ENCODE results near the gene OR5C1.
"Not testable (repeated sequence)": the region's sequence is repeated elsewhere in the genome, so short reads cannot be mapped to it uniquely, and the experiment has no call there.

Gene OR5C1

DNA sequence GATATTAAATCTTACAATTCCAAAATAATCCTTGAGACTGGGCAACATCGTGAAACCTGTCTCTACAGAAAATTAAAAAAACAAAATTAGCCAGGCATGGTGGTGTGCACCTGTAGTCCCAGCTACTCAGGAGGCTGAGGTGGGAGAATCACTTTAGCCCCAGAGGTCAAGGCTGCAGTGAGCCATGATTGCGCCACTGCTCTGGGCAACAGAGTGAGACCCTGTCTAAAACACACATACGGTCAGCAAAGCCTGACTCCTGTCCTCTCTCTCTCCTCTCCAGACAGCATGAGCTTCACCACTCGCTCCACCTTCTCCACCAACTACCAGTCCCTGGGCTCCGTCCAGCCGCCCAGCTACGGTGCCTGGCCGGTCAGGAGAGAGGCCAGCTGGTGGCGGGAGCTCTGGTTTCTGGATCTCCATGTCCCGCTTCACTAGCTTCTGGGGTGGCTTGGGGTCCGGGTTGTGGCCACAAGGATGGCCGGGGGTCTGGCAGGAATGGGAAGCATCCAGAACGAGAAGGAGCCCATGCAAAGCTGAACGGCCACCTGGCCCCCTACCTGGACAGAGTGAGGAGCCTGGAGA, 48.6 kb downstream of the OR5C1 start:
- no peak overlapping the region for H3K4me3 ChIP-seq (ENCODE audit: low read length)
- TF ChIP-seq, protein P1, sequence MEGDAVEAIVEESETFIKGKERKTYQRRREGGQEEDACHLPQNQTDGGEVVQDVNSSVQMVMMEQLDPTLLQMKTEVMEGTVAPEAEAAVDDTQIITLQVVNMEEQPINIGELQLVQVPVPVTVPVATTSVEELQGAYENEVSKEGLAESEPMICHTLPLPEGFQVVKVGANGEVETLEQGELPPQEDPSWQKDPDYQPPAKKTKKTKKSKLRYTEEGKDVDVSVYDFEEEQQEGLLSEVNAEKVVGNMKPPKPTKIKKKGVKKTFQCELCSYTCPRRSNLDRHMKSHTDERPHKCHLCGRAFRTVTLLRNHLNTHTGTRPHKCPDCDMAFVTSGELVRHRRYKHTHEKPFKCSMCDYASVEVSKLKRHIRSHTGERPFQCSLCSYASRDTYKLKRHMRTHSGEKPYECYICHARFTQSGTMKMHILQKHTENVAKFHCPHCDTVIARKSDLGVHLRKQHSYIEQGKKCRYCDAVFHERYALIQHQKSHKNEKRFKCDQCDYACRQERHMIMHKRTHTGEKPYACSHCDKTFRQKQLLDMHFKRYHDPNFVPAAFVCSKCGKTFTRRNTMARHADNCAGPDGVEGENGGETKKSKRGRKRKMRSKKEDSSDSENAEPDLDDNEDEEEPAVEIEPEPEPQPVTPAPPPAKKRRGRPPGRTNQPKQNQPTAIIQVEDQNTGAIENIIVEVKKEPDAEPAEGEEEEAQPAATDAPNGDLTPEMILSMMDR (conservative IDR thresholded peaks at IDR 0.05; ENCODE audit: low read length), result no peak
- no peak for DNase-seq (ENCODE audit: low read depth)

DNA sequence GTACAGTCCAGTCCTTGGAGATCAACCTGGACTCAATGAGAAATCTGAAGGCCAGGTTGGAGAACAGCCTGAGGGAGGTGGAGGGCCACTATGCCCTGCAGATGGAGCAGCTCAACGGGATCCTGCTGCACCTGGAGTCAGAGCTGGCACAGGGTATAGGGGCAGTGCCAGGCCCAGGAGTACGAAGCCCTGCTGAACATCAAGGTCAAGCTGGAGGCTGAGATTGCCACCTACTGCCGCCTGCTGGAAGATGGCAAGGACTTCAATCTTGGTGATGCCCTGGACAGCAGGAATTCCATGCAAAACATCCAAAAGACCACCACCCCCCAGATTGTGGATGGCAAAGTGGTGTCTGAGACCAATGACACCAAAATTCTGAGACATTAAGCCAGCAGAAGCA, 49.7 kb downstream of the OR5C1 start:
- not testable (repeated sequence) for H3K4me3 ChIP-seq (ENCODE audit: low read length); DNase-seq (ENCODE audit: low read depth)

Data from AG10803 (cell line).